Suprapubic skin (tissue), 3 donors: ENCODE results near the gene TPCN1.

Experiments
- CTCF ChIP-seq, 2 donors: fragments of 200-600 bp in 1 of 2; fragments of 450-650 bp in 1 of 2; sonication (generic) in 1 of 2; IDR thresholded peaks; one replicate each; pipeline ENCODE4 v1.5.1; 2016 to 2019; ENCODE audit warnings: antibody characterized with exemption in 2 of 2, mild to moderate bottlenecking in 1 of 2, moderate library complexity in 1 of 2
- POLR2AphosphoS5 ChIP-seq, 3 donors: sonication (generic); formaldehyde crosslinking; IDR thresholded peaks; one replicate each; pipeline ENCODE4 v1.6.1; 2017; ENCODE audit warnings: antibody characterized with exemption in 3 of 3

GRCh38 chr12:113292091-113292490, 70.8 kb downstream of the TPCN1 start:
- TF ChIP-seq CTCF (IDR thresholded peaks at IDR 0.05): no peak
- no peak for TF ChIP-seq POLR2AphosphoS5 (IDR thresholded peaks at IDR 0.05)
